H9 (cell line): ENCODE data around the gene PTPN2. TPM values are rescaled to one million over a fixed set of nuclear protein-coding genes. Genes with fewer than 3 reads are reported as not detected.

Source experiments
- DNase-seq: peaks from one replicate; pipeline ENCODE4 v3.0.0-alpha.2; 2017
- H2AFZ ChIP-seq: one replicate; pipeline ENCODE4 v1.6.1; 2013; ENCODE audit warnings: mild to moderate bottlenecking, low read length, control low read depth, moderate library complexity
- H2AK5ac ChIP-seq: 2 replicates; pipeline ENCODE4 v1.6.1; 2013; ENCODE audit warnings: low read length, control low read depth, mixed read lengths; ENCODE audit not compliant: insufficient read length
- H2BK120ac ChIP-seq: one replicate; pipeline ENCODE4 v1.6.1; 2013; ENCODE audit warnings: low read depth, mild to moderate bottlenecking, low read length, control low read depth, inconsistent platforms; ENCODE audit not compliant: poor library complexity, severe bottlenecking
- H2BK12ac ChIP-seq: 2 replicates; pipeline ENCODE4 v1.6.1; 2013; ENCODE audit warnings: low read length, control low read depth, mixed read lengths, low read depth; ENCODE audit not compliant: insufficient read length
- H2BK15ac ChIP-seq: 2 replicates; pipeline ENCODE4 v1.6.1; 2013; ENCODE audit warnings: low read depth, low read length, control low read depth
- H2BK20ac ChIP-seq: one replicate; pipeline ENCODE4 v1.6.1; 2013; ENCODE audit warnings: low read depth, mild to moderate bottlenecking, low read length, control low read depth, inconsistent platforms; ENCODE audit not compliant: poor library complexity, severe bottlenecking
- H2BK5ac ChIP-seq: 2 replicates; pipeline ENCODE4 v1.6.1; 2013; ENCODE audit warnings: low read length, control low read depth, mixed read lengths; ENCODE audit not compliant: insufficient read length
- H3K14ac ChIP-seq: 2 replicates; pipeline ENCODE4 v1.6.1; 2013; ENCODE audit warnings: low read length, control low read depth; ENCODE audit not compliant: insufficient read depth
- H3K18ac ChIP-seq: 2 replicates; pipeline ENCODE4 v1.6.1; 2013; ENCODE audit warnings: low read depth, mild to moderate bottlenecking, mixed read lengths, low read length, control low read depth; ENCODE audit not compliant: insufficient read length
- H3K23ac ChIP-seq: 2 replicates; pipeline ENCODE4 v1.6.1; 2013; ENCODE audit warnings: low read length, control low read depth, mixed read lengths, low read depth; ENCODE audit not compliant: insufficient read length
- H3K23me2 ChIP-seq: 2 replicates; pipeline ENCODE4 v1.6.1; 2013; ENCODE audit warnings: low read depth, mild to moderate bottlenecking, mixed read lengths, low read length, control low read depth; ENCODE audit not compliant: insufficient read length, poor library complexity, severe bottlenecking
- H3K27ac ChIP-seq: 2 replicates; pipeline ENCODE4 v1.5.1; 2013; ENCODE audit warnings: low read length, control low read depth, mixed read lengths, low read depth; ENCODE audit not compliant: insufficient read length
- H3K27me3 ChIP-seq: 2 replicates; pipeline ENCODE4 v1.6.1; 2013; ENCODE audit warnings: low read length, control low read depth, inconsistent platforms; ENCODE audit not compliant: insufficient read depth
- H3K4ac ChIP-seq: 2 replicates; pipeline ENCODE4 v1.6.1; 2013; ENCODE audit warnings: low read depth, mild to moderate bottlenecking, control low read depth, inconsistent platforms, low read length, moderate library complexity
- H3K4me1 ChIP-seq: 2 replicates; pipeline ENCODE4 v1.6.1; 2013; ENCODE audit warnings: low read length, control low read depth, inconsistent platforms; ENCODE audit not compliant: insufficient read depth
- H3K4me2 ChIP-seq: 2 replicates; pipeline ENCODE4 v1.6.1; 2013; ENCODE audit warnings: low read length, control low read depth, mixed read lengths; ENCODE audit not compliant: insufficient read length, insufficient read depth
- H3K56ac ChIP-seq: 2 replicates; pipeline ENCODE4 v1.6.1; 2013; ENCODE audit warnings: low read depth, mild to moderate bottlenecking, mixed read lengths, low read length, control low read depth; ENCODE audit not compliant: insufficient read length
- H3K79me1 ChIP-seq: 2 replicates; pipeline ENCODE4 v1.6.1; 2013; ENCODE audit warnings: low read depth, mild to moderate bottlenecking, moderate library complexity, low read length, control low read depth, inconsistent platforms; ENCODE audit not compliant: insufficient read depth, poor library complexity, severe bottlenecking
- H3K79me2 ChIP-seq: 2 replicates; pipeline ENCODE4 v1.6.1; 2013; ENCODE audit warnings: low read length, control low read depth, inconsistent platforms; ENCODE audit not compliant: insufficient read depth
- H3K9ac ChIP-seq: 2 replicates; pipeline ENCODE4 v1.6.1; 2013; ENCODE audit warnings: low read length, control low read depth, mixed read lengths; ENCODE audit not compliant: insufficient read length; ENCODE audit errors: extremely low read depth
- H3K9me3 ChIP-seq: one replicate; pipeline ENCODE4 v1.6.1; 2013; ENCODE audit warnings: low read depth, low read length, inconsistent platforms; ENCODE audit not compliant: control insufficient read depth
- H3T11ph ChIP-seq: one replicate; pipeline ENCODE4 v1.6.1; 2013; ENCODE audit warnings: mild to moderate bottlenecking, low read length, control low read depth, inconsistent platforms
- H4K20me1 ChIP-seq: one replicate; pipeline ENCODE4 v1.6.1; 2013; ENCODE audit not compliant: control insufficient read depth, insufficient read length, insufficient read depth
- H4K5ac ChIP-seq: 2 replicates; pipeline ENCODE4 v1.6.1; 2013; ENCODE audit warnings: low read depth, mild to moderate bottlenecking, mixed read lengths, low read length, control low read depth; ENCODE audit not compliant: insufficient read length
- H4K8ac ChIP-seq: replicated peaks from 2 replicates; pipeline ENCODE4 v1.6.1; 2013; ENCODE audit warnings: low read length, control low read depth, mixed read lengths, low read depth; ENCODE audit not compliant: insufficient read length
- H4K91ac ChIP-seq: 2 replicates; pipeline ENCODE4 v1.6.1; 2013; ENCODE audit warnings: low read depth, mild to moderate bottlenecking, moderate library complexity, mixed read lengths, low read length, control low read depth; ENCODE audit not compliant: insufficient read length
- H3K27ac Mint-ChIP-seq, 3 experiments: 2 replicates in 2 of 3; 3 replicates in 1 of 3; pipeline ENCODE4 v1.8.0; 2020 to 2021; ENCODE audit warnings: mixed read lengths in 3 of 3, mild to moderate bottlenecking in 1 of 3, moderate library complexity in 1 of 3
- H3K27me3 Mint-ChIP-seq: 2 replicates; pipeline ENCODE4 v1.8.0; 2021; ENCODE audit warnings: low read depth, mild to moderate bottlenecking, moderate library complexity, mixed read lengths
- H3K36me3 Mint-ChIP-seq, 3 experiments: 2 replicates in 2 of 3; 3 replicates in 1 of 3; pipeline ENCODE4 v1.8.0; 2020 to 2021; ENCODE audit warnings: low read depth in 3 of 3, mixed read lengths in 3 of 3; ENCODE audit not compliant: insufficient read depth in 1 of 3
- H3K4me1 Mint-ChIP-seq, 2 experiments: 2 replicates each; pipeline ENCODE4 v1.8.0; 2020; ENCODE audit warnings: mixed read lengths in 2 of 2
- H3K4me3 Mint-ChIP-seq, 2 experiments: 2 replicates in 1 of 2; 3 replicates in 1 of 2; pipeline ENCODE4 v1.8.0; 2020 to 2021; ENCODE audit warnings: mild to moderate bottlenecking in 2 of 2, mixed read lengths in 2 of 2, moderate library complexity in 1 of 2
- H3K9me3 Mint-ChIP-seq, 2 experiments: 2 replicates in 1 of 2; 3 replicates in 1 of 2; pipeline ENCODE4 v1.8.0; 2020; ENCODE audit warnings: mild to moderate bottlenecking in 2 of 2, mixed read lengths in 2 of 2, moderate library complexity in 1 of 2
- WGBS: extraction: QIAGEN DNeasy Blood & Tissue Kit; methylation state at CpG from one replicate; pipeline ENCODE4 v1.1.7; 2013; ENCODE audit warnings: missing lambda C conversion rate, low lambda C conversion rate, mixed read lengths; ENCODE audit not compliant: insufficient read length; ENCODE audit errors: extremely low coverage; 5-methylcytosine and 5-hydroxymethylcytosine counted together
- total RNA-seq: library from RNA; stranded (reverse); gene quantifications from 2 replicates; pipeline ENCODE4 v1.2.1, GENCODE V29; 2021
- TF ChIP-seq, protein P1 (sequence below): fragments of 200-600 bp; sonication (generic); conservative IDR thresholded peaks from 3 replicates; pipeline ENCODE4 v1.8.0; 2021; ENCODE audit warnings: antibody characterized with exemption, mild to moderate bottlenecking

The PTPN2 gene
- total RNA-seq, 1 experiment from 2014 or later: 48.7 TPM

DNA sequence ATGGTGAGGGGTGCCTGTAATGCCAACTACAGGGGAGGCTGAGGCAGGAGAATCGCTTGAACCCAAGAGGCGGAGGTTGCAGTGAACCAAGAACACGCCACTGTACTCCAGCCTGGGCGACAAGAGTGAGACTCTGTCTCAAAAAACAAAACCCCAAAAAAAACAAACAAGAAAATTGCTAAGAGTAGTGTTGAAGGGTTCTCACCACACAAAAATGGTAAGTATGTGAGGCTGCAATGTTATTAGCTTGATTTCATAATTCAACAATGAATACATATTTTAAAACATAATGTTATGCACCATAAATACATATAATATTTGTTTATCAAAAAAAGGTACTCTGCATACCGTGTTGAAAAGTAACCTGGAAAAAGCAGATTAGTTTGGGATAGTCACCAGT is 135.4 kb downstream of the PTPN2 start:
- no peak overlapping the region for H2BK15ac ChIP-seq
- H3T11ph ChIP-seq: no peak overlapping the region
- no peak overlapping the region for H3K23ac ChIP-seq
- H2BK5ac ChIP-seq: no peak overlapping the region
- no peaks in the 10 kb centered on the region for H3K23me2 ChIP-seq
- Mint-ChIP-seq H3K4me1 (no peaks in the 10 kb centered on the region), H3K9me3 (no peaks in the 10 kb centered on the region), H3K4me3 (no peak overlapping the region), H3K27ac (no peak overlapping the region), H3K36me3 (no peaks in the 10 kb centered on the region), H3K27me3 (no peaks in the 10 kb centered on the region)
- H3K9ac ChIP-seq: no peak overlapping the region
- H3K79me2 ChIP-seq: no peaks in the 10 kb centered on the region
- no peak overlapping the region for H2BK20ac ChIP-seq
- H3K4me1 ChIP-seq: no peaks in the 10 kb centered on the region
- H3K4ac ChIP-seq: no peak overlapping the region
- no peak overlapping the region for H2AK5ac ChIP-seq
- H4K8ac ChIP-seq: no peak overlapping the region
- H4K5ac ChIP-seq: no peak overlapping the region
- no peak for DNase-seq
- no peak overlapping the region for H3K56ac ChIP-seq
- no peak overlapping the region for H2BK120ac ChIP-seq
- TF ChIP-seq, protein P1, sequence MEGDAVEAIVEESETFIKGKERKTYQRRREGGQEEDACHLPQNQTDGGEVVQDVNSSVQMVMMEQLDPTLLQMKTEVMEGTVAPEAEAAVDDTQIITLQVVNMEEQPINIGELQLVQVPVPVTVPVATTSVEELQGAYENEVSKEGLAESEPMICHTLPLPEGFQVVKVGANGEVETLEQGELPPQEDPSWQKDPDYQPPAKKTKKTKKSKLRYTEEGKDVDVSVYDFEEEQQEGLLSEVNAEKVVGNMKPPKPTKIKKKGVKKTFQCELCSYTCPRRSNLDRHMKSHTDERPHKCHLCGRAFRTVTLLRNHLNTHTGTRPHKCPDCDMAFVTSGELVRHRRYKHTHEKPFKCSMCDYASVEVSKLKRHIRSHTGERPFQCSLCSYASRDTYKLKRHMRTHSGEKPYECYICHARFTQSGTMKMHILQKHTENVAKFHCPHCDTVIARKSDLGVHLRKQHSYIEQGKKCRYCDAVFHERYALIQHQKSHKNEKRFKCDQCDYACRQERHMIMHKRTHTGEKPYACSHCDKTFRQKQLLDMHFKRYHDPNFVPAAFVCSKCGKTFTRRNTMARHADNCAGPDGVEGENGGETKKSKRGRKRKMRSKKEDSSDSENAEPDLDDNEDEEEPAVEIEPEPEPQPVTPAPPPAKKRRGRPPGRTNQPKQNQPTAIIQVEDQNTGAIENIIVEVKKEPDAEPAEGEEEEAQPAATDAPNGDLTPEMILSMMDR: no peak
- H3K4me2 ChIP-seq: no peak overlapping the region
- H3K14ac ChIP-seq: no peak overlapping the region
- H4K91ac ChIP-seq: no peak overlapping the region
- no CpG with 5 or more reads among the region's 5 CpGs for WGBS
- no peaks in the 10 kb centered on the region for H4K20me1 ChIP-seq
- no peaks in the 10 kb centered on the region for H3K27me3 ChIP-seq
- H3K18ac ChIP-seq: no peak overlapping the region
- no peak overlapping the region for H2AFZ ChIP-seq
- H2BK12ac ChIP-seq: no peak overlapping the region
- no peaks in the 10 kb centered on the region for H3K79me1 ChIP-seq
- no peak overlapping the region for H3K27ac ChIP-seq
- H3K9me3 ChIP-seq: no peaks in the 10 kb centered on the region
